NCI-H1105 (cell line): ENCODE data around the gene NTN1.
"Not testable (repeated sequence)": the region's sequence is repeated elsewhere in the genome, so short reads cannot be mapped to it uniquely, and the experiment has no call there.

Source experiments
- DNase-seq: peaks from one replicate; lab custom pipeline; 2025; lab: John Stamatoyannopoulos, UW

Gene NTN1

DNA sequence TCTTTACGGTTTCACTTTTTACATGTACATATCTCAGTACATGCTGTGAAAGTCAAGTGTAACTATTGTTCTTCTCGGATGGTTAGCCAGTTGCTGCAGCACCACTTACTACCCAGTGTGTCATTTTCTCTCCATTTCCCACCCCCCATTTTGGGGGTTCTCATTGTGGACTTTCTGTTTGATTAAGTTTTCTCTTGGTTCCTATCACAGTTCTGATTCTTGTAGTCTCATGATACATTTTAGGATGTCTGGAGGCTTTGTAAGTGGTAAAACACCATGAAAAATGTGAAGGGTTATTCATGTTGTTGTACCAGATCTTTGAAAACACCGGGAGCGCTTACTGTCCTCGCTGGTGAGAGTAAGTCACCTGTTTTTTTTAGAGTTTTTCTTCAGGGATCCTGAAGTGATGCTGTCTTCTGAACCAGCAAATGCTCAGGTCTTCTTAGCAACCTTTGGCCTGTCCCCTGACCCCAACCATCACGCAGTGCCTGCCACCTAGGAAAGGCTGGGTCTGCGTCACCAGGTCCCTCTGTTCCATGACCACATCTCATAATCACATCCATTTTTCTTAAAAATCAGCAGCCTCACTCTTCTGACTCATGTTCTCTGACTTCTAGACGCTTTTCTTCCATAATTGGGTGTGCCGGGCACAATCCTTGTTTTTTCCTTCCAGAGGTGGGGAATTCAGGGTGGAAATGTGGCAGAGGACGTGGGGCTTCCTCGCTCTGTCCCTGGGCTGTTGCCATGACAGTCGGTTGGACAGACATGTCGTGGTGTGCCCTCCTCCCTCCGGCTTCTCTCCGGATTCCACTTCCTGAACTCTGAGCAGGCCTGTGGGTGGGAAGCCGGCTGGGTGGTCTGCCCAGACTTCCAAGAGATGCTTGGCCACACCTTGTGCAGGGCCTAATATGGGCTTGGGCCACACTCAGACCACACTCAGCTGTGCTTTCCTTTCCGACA, 102.6 kb downstream of the NTN1 start:
- no peak for DNase-seq

DNA sequence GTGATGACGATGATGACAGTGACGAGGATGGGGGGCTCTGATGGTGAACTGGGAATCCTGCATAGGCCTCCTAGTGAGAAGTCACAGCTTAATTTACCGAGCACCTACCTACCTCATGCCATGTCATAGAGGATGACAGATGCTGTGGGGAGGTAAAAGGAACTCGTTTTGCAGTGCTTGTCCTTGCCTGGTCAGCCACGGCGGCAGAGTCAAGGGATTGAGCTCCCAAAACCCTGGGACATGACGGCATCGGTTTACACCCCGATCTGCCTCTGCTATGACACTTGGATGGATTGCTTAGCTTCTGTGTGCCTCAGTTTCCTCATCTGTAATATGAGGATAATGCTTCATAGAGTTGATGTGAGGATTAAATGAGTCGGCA, 103.2 kb downstream of the NTN1 start:
- no peak for DNase-seq

DNA sequence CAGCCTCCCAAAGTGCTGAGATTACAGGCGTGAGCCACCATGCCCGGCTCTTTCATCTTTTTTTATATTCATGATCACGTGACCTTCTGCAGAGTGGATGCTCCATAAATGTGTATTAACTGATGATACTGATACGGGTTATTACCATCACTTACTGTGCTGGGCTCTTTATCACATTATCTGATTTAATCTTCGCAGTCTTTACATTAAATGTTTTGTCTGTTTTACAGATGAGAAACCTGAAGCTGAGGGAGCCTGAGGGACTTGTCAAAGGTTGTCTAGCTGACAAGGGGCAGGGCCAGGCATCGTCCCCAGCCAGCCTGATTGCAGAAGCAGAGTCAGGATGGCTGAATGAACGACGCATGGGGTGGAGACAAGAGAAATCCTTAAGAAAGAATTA, 104.4 kb downstream of the NTN1 start:
- DNase-seq, result no peak

DNA sequence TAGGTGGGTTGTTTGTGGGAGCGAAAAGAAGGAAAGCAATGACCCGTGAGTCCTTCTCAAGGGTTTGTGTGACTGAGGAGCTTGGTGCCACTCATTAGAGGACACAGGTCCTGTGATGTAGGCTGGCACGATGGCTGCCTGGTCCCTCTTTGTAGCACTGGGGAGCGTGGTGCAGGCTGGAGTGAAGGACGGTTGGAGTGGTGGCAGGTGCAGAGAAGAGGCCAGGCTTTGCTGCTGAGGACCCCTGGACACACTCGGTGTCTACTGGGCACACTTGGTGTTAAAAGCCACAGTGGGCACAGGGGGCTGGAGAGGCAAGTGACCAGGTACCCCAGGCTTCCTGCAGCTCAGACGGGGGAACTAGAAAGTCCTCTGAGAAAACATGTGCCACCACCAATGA, 106.0 kb downstream of the NTN1 start:
- DNase-seq, result no peak

DNA sequence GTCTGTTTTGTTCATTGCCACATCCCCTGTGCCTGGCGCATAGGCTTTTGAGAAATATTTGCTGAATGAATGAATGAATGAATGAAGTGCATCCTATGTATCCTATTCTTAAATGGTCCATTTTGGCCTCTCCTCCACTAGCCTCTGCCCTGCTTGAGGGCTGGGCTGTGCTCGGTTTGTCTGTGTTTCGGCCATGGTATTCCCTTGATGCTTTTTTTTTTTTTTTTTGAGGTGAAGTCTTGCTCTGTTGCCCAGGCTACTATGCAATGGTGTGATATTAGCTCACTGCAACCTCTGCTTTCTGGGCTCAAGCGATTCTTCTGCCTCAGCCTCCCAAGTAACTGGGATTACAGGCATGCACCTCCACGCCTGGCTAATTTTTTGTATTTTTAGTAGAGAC, 110.1 kb downstream of the NTN1 start:
- no peak for DNase-seq

DNA sequence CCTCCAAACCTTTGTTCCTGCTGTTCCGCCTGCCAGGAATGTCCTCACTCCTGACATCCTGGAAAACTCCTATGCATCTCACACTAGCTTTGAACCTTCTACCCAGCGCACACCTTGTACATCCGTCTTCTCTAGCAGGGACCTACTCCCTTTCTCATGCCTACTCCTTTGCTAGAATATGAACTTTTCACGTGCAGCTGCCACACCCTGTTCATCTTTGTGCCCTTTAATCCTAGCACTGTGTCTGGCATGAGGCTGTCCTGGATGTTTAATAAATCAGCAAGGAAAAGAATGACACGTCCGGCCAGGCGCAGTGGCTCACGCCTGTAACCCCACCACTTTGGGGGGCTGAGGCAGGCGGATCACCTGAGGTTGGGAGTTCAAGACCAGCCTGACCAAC, 111.0 kb downstream of the NTN1 start:
- DNase-seq, result no peak

GRCh38 chr17:9132944-9133610, 111.8 kb downstream of the NTN1 start:
- DNase-seq, result no peak

DNA sequence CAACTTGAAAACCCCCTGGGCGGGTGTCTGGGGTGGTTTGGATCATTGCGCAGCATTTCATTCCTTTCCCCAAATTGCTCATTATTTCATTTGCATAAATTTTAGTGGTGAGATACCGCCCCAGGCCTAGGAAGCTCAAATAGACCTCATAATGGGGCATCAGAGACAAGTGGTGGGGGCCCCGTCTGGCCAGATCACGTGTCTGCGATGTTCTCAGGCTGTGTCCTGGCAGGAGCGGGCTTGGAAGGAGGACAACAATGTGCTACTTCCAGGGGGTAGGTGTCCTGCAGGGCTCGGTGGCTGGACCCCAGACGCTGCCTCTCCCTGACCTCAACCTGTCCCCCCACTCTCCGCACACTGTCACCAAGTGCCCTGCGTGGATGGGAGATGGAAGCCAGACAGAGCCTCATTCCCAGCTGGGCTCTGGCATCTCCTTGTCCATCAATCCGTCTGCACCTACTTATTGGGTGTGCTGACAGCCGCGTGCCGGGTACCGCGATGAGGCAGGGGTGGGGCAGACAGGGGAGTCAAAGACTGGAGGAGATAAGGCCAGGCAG, 116.9 kb downstream of the NTN1 start:
- no peak for DNase-seq

DNA sequence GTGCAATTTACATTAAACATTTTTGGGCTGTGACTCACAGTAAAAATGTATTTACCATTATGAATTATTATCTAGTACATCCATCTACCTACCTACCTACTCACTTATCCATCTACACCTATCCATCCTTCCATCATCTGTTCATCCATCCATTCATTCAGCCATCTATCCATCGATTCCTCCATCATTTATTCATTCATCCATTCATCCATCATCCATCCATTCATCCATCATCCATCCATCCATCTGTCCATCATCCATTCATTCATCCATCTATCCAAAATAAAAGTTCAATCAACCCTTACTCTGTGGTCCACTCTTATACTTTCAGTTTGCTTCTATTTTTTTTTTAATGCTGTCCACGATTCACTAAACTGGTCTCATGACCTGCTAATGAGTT, 118.4 kb downstream of the NTN1 start:
- no peak for DNase-seq

DNA sequence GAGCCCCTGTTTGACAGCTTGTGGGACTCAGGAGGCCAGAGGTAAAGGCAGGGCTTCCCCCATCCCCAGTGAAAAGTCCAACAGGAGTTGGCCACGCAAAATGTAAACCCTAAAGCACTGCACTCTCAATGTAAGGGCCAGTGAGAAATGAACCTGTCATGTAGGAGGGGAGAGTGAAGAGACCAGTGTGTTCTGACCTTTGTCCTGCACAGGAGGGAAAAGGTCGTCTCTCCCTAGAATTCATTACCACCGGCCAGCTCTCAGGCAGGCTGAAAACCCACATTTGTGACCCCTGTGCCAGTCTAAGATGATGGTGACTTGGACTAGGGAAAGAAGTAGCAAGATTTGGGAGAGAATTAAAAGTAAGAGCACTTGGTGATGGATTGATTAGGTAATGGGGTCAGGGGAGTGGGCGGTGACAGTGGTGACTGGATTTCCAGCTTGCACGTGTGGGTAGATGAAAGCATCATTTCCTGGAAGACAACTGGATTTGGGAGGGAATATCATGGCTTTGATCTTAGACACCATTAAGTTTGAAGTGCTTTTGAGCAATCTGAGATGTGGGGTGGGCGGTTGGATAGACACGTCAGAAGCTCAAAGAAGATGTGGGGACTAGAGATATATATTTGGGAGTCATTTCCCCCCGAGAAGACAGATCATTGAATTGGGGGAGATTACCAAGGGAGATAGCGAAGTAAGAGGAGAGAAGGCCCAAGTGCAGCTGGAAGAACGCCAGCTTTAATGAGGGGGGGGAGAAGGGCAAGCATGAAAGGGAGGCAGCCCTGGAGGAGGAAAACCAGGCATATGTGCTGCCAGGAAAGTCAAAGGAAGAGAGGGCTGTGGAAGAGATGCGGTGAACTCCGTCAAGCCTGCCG, 119.5 kb downstream of the NTN1 start:
- no peak for DNase-seq

- no peak for DNase-seq
These were observed 120.1 kb downstream of the NTN1 start for GRCh38 chr17:9141425-9141753.

- no peak for DNase-seq
These were observed 121.6 kb downstream of the NTN1 start for GRCh38 chr17:9142772-9143494.

DNA sequence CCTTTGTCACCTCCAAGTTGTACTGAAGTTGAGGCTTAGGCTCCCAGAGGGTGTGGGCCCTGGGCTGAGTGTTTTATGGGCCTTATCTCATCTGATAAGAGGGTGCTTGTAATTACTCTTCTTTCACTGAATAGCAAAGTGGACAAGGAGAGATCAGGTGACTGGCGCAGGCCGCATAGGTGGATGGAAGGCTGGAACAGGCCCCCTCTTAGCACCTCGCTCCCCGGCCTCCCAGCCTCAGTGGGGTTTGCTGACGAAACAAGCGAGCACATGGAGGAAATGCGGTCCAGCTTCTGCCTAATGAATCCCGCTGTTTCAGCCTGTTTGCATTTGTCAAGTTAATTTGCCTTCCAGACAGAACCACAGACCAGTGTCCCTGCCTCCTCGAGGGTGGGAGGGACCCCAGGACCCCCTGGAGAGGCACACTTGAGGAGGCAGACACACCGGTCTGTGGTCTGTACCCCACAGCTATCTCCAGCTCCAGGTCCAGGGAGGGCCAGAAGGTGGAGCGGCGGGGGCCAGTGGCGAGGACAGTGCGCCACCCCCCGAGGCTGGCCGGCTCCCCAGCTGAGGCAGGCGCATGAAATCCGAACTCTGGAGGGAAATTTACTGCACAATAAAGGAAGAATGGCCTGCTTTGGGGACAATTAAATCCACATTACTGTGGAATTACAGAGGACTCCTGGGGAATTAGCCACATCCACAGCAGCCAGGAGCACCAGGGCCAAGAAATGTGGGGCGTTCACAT, 123.4 kb downstream of the NTN1 start:
- no peak for DNase-seq

GRCh38 chr17:9146064-9146463, 124.8 kb downstream of the NTN1 start:
- no peak for DNase-seq

DNA sequence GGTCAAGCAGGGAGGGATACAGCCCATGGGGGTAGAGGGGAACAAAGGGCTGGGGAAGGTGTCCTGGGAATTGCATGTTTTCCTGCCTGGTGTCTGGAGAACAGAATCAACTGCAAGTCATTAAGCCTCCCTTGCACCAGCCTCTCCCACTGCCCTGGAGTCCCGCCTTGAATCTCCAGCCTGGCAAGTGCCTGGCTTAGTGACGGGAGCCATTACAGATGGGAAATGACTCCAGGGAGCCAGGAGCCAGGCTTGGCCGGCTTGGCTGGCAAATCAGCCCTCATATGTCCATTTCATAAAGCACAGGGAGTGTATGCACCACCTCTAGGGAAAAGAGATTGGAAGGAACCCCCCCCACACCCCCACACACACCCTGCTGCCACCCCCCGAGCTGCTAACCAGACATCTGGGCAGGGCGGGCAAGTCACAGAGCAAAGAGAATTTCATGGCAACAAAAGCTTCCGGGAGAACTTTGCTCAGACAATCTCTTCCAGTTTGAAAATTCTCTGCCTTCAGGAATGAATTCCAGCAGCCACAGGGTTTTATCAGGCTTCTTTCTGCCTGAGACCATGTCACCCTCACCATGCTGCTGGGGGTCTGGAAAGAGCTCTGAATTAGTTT, 127.7 kb downstream of the NTN1 start:
- DNase-seq, result no peak

- DNase-seq, result no peak
These were observed 129.3 kb downstream of the NTN1 start for GRCh38 chr17:9150446-9151090.

GRCh38 chr17:9151091-9151490, 129.8 kb downstream of the NTN1 start:
- peak; percentile 67 for DNase-seq

DNA sequence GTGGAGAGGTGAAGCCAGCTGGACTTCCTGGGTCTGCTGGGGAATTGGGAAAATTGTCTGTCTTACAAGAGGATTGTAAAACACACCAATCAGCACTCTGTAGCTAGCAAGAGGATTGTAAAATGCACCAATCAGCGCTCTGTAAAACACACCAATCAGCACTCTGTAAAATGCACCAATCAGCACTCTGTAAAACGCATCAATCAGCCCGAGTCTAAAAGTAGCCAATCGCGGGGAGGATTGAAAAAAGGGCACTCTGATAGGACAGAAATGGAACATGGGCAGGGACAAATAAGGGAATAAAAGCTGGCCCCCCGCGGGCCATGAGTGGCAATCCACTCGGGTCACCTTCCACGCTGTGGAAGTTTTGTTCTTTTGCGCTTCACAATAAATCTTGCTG, 130.4 kb downstream of the NTN1 start:
- DNase-seq, result not testable (repeated sequence)

DNA sequence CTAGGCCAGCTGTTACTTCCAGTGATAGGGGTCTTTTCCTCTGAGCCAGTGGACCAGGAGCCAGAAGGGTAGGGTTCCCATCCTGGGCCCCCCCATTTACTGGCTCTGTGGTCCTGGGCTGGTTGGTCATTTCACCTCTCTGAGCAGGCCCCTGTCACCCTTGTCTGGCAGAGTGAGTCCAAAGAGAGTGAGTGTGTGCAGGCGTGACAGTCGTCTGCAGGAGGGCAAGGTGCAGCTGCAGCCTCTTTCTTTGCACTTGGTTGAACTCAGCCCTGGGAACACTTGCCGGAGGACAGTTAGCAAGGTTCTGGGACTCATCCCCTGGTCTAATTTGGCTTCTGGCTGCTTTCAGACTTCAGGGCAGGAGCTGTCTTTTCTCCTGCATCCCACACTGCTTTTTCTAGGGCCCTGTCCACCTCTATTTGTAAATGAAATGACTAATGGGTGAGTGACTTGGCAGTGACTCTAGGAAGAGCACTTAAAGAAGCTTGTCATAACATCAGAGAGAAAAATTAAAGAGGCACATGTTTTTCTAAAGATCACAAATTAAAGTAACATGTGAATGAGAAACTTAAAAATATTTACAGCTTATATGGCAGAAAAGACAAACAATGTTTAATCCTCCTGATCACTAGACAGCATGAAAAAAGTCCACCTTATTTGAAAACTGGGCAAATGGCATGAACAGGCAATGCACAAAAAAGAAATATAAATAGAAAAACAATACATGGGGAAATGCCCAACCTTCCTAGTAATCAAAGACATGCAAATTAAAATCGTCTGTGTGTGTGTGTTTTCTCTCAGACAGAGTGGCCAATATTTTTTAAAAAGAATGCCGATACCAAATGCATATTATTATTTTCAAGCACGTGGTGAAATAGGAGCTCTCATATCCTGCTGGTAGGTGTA, 137.5 kb downstream of the NTN1 start:
- no peak for DNase-seq
